ENCODE results near the gene KIAA1143. TPM values are rescaled to one million over a fixed set of nuclear protein-coding genes. Genes with fewer than 3 reads are reported as not detected.
A peak's percentile ranks its signal among the peaks of the same experiment; 100 is the strongest.

Gene KIAA1143
- total and polyA plus RNA-seq, 2 of the 13 experiments (the other 11 are each of a cell fraction or from before 2014, with no cell fraction given) = 9.9 to 27.2 TPM

DNA sequence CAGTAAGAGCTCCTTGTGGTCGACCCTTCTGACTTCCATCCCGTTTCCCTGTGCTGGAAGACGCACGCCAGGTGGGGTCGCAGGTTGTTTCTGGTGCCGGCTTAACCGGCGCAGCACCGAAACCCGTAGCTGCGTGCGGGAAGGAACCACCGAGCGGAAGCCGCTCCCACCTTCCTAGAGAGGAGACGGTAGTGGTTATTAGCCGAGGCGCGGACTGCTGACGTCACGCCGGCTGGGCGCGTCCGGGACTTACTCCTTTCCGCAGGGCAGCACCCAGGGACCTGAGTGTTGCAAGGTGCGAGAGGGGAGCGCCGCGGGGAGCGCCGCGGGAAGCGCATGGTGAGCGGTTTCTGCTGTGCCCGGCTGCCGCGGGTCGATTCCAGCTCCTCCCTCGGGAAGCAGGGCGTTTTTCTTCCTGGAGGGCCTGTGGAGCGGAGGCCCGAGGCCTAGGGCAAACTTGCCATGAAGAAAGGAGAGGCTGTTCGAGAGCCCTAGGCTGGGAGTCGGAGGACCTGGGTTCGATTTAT, 32.0 kb downstream of the KIAA1143 start, which contains the start of gene ZNF501 (continued):
- TF ChIP-seq, protein P1, sequence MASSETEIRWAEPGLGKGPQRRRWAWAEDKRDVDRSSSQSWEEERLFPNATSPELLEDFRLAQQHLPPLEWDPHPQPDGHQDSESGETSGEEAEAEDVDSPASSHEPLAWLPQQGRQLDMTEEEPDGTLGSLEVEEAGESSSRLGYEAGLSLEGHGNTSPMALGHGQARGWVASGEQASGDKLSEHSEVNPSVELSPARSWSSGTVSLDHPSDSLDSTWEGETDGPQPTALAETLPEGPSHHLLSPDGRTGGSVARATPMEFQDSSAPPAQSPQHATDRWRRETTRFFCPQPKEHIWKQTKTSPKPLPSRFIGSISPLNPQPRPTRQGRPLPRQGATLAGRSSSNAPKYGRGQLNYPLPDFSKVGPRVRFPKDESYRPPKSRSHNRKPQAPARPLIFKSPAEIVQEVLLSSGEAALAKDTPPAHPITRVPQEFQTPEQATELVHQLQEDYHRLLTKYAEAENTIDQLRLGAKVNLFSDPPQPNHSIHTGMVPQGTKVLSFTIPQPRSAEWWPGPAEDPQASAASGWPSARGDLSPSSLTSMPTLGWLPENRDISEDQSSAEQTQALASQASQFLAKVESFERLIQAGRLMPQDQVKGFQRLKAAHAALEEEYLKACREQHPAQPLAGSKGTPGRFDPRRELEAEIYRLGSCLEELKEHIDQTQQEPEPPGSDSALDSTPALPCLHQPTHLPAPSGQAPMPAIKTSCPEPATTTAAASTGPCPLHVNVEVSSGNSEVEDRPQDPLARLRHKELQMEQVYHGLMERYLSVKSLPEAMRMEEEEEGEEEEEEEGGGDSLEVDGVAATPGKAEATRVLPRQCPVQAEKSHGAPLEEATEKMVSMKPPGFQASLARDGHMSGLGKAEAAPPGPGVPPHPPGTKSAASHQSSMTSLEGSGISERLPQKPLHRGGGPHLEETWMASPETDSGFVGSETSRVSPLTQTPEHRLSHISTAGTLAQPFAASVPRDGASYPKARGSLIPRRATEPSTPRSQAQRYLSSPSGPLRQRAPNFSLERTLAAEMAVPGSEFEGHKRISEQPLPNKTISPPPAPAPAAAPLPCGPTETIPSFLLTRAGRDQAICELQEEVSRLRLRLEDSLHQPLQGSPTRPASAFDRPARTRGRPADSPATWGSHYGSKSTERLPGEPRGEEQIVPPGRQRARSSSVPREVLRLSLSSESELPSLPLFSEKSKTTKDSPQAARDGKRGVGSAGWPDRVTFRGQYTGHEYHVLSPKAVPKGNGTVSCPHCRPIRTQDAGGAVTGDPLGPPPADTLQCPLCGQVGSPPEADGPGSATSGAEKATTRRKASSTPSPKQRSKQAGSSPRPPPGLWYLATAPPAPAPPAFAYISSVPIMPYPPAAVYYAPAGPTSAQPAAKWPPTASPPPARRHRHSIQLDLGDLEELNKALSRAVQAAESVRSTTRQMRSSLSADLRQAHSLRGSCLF (CRISPR knock-in tag; IDR thresholded peaks at IDR 0.05; ENCODE audit: borderline replicate concordance) = no peak
- no peak for TF ChIP-seq NFRKB (IDR thresholded peaks at IDR 0.05)
- TF ChIP-seq ZNF660 (CRISPR knock-in tag; IDR thresholded peaks at IDR 0.05; ENCODE audit: borderline replicate concordance, low read depth) = no peak
- peak; percentile 54 for TF ChIP-seq ZNF878 (CRISPR knock-in tag; IDR thresholded peaks at IDR 0.05)
- TF ChIP-seq ZNF20 (CRISPR knock-in tag; IDR thresholded peaks at IDR 0.05) = no peak
- no peak for TF ChIP-seq AKAP8 (CRISPR knock-in tag; IDR thresholded peaks at IDR 0.05)
- peak; percentile 96 for TF ChIP-seq GABPB1 (CRISPR knock-in tag; IDR thresholded peaks at IDR 0.05)
- peak; percentile 98 for TF ChIP-seq ATF1 (CRISPR knock-in tag; IDR thresholded peaks at IDR 0.05)
- TF ChIP-seq FOSL1 (CRISPR knock-in tag; IDR thresholded peaks at IDR 0.05; ENCODE audit: borderline replicate concordance) = no peak
- TF ChIP-seq SMAD9 (CRISPR knock-in tag; IDR thresholded peaks at IDR 0.05) = peak; percentile 40; the same call in 1 of the 2 replicates
- TF ChIP-seq ZNF329 (CRISPR knock-in tag; IDR thresholded peaks at IDR 0.05; ENCODE audit: low read depth) = no peak
- TF ChIP-seq, protein P2, sequence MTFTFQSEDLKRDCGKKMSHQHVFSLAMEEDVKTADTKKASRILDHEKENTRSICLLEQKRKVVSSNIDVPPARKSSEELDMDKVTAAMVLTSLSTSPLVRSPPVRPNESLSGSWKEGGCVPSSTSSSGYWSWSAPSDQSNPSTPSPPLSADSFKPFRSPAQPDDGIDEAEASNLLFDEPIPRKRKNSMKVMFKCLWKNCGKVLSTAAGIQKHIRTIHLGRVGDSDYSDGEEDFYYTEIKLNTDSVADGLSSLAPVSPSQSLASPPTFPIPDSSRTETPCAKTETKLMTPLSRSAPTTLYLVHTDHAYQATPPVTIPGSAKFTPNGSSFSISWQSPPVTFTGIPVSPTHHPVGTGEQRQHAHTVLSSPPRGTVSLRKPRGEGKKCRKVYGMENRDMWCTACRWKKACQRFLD (CRISPR knock-in tag; IDR thresholded peaks at IDR 0.05; ENCODE audit: borderline replicate concordance) = no peak
- TF ChIP-seq, protein P3, sequence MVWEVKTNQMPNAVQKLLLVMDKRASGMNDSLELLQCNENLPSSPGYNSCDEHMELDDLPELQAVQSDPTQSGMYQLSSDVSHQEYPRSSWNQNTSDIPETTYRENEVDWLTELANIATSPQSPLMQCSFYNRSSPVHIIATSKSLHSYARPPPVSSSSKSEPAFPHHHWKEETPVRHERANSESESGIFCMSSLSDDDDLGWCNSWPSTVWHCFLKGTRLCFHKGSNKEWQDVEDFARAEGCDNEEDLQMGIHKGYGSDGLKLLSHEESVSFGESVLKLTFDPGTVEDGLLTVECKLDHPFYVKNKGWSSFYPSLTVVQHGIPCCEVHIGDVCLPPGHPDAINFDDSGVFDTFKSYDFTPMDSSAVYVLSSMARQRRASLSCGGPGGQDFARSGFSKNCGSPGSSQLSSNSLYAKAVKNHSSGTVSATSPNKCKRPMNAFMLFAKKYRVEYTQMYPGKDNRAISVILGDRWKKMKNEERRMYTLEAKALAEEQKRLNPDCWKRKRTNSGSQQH (CRISPR knock-in tag; IDR thresholded peaks at IDR 0.05; ENCODE audit: low read depth) = peak; percentile 63; the same call in 1 of the 2 replicates
- TF ChIP-seq ZFP62 (CRISPR knock-in tag; IDR thresholded peaks at IDR 0.05) = no peak; the same call in 1 of the 2 replicates
- TF ChIP-seq, protein P4, sequence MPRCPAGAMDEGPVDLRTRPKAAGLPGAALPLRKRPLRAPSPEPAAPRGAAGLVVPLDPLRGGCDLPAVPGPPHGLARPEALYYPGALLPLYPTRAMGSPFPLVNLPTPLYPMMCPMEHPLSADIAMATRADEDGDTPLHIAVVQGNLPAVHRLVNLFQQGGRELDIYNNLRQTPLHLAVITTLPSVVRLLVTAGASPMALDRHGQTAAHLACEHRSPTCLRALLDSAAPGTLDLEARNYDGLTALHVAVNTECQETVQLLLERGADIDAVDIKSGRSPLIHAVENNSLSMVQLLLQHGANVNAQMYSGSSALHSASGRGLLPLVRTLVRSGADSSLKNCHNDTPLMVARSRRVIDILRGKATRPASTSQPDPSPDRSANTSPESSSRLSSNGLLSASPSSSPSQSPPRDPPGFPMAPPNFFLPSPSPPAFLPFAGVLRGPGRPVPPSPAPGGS (CRISPR knock-in tag; IDR thresholded peaks at IDR 0.05) = no peak
- TF ChIP-seq SKI (IDR thresholded peaks at IDR 0.05; ENCODE audit: partially characterized antibody) = no peak
- peak; percentile 96 for TF ChIP-seq KLF12 (CRISPR knock-in tag; IDR thresholded peaks at IDR 0.05; ENCODE audit: borderline replicate concordance)
- no peak for TF ChIP-seq ZNF616 (CRISPR knock-in tag; IDR thresholded peaks at IDR 0.05; ENCODE audit: low read depth)
- TF ChIP-seq ZNF224 (CRISPR knock-in tag; IDR thresholded peaks at IDR 0.05) = 0 out of 2 replicates have a peak, but pooled peaks have one; percentile 61
- TF ChIP-seq HNRNPUL1 (IDR thresholded peaks at IDR 0.05; ENCODE audit: low read depth, low read length) = no peak
- TF ChIP-seq, protein P5, sequence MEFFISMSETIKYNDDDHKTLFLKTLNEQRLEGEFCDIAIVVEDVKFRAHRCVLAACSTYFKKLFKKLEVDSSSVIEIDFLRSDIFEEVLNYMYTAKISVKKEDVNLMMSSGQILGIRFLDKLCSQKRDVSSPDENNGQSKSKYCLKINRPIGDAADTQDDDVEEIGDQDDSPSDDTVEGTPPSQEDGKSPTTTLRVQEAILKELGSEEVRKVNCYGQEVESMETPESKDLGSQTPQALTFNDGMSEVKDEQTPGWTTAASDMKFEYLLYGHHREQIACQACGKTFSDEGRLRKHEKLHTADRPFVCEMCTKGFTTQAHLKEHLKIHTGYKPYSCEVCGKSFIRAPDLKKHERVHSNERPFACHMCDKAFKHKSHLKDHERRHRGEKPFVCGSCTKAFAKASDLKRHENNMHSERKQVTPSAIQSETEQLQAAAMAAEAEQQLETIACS (CRISPR knock-in tag; IDR thresholded peaks at IDR 0.05) = no peak; the same call in 1 of the 2 replicates

All from HepG2 (cell line).